NB4 (cell line): ENCODE measurements around the gene PPP1R9A.

Experiments
- CTCF ChIP-seq: IDR thresholded peaks from one replicate; pipeline ENCODE4 v1.5.1; 2012; ENCODE audit warnings: low read depth, low read length
- POLR2A ChIP-seq: IDR thresholded peaks from 2 replicates; pipeline ENCODE4 v1.6.1; 2011; ENCODE audit warnings: mild to moderate bottlenecking; ENCODE audit not compliant: insufficient read length; ENCODE audit errors: extremely low read depth
- TF ChIP-seq, protein P1 (sequence below): IDR thresholded peaks from 2 replicates; pipeline ENCODE4 v1.6.1; 2011; ENCODE audit warnings: low read depth, low read length

- no peak for TF ChIP-seq CTCF
- TF ChIP-seq POLR2A, result no peak
- TF ChIP-seq, protein P1, sequence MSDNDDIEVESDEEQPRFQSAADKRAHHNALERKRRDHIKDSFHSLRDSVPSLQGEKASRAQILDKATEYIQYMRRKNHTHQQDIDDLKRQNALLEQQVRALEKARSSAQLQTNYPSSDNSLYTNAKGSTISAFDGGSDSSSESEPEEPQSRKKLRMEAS, result no peak
Observed at GRCh38 chr7:95244616-95245015, 337.2 kb downstream of the PPP1R9A start.
